GM10248 (cell line): ENCODE results near the gene PARVB.
A peak's percentile ranks its signal among the peaks of the same experiment; 100 is the strongest.

Experiments
- CTCF ChIA-PET: fragments of 300-600 bp; sonication (Branson Sonifier 250); formaldehyde crosslinking; extraction: SDS; loops from one replicate; lab custom pipeline; 2021; ENCODE audit warnings: antibody characterized with exemption; lab: Yijun Ruan, JAX
- POLR2A ChIA-PET: fragments of 350-650 bp; sonication (Branson Sonifier 250); formaldehyde crosslinking; extraction: SDS; loops from one replicate; lab custom pipeline; 2020; ENCODE audit warnings: antibody characterized with exemption; lab: Yijun Ruan, JAX
- DNase-seq: peaks from one replicate; pipeline ENCODE4 v3.0.0; 2012; ENCODE audit errors: extremely low spot score
- CTCF ChIP-seq: IDR thresholded peaks from 2 replicates; pipeline ENCODE4 v1.5.1; 2012; ENCODE audit warnings: mild to moderate bottlenecking, low read depth; ENCODE audit errors: extremely low read depth, missing control alignments, control extremely low read depth

The PARVB gene

DNA sequence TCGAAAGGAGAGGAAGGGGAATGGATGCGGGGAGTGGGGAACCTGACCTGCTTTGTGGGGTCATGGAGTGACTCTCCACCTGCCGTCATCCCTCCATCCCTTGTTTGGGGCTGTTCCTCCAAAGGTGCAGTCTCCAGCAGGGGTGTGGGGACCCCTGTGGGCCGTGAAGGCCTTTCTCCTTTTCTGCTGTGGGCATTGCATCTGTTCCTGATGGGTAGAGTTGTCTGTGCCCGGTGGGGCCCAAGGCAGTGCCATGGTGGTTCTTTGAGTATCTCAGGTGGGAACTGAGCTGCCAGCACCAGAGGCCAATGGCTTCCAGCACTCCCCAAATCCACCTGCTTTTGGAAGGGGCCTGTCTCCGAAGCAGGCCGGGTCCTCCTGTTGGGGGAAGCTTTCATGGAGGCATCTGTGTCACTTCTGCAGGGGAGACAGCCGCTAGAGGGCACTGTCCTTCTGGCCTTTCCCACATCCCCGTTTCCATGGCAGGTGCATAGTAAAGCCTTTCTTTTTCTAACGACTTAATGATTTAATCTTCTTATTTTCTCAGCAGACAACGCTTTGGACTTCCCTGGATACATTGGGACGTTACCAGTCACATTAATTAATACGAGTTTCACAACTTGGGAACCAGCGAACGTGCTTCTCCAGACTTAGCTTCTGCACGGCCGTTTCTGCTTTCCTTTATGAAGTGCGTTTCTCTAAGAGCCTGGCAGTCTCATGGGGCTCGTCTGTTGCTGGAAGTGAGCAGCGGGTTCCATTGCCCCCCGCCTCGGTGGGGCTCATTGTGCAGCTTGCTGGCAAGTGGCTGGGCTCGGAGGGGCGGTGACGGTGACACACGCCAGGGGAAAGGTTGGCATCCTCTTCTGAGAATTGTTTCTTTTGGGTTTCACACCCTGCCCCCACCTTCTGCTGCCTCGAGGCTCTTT is 57.1 kb downstream of the PARVB start:
- DNase-seq, result peak; percentile 85
- POLR2A ChIA-PET, result interaction anchor here (0.9 kb wide), 1 partner anchor 9 kb away, joined by 3 read pairs; no protein-coding TSS in a partner anchor
- CTCF ChIA-PET, result interaction anchor here (1.0 to 9.7 kb wide), 24 partner anchors 11 to 545 kb away, joined by 3 to 328 read pairs (median 6); partner anchors contain the start of gene PARVG

GRCh38 chr22:44082801-44083200 is 58.7 kb downstream of the PARVB start:
- no peak for TF ChIP-seq CTCF
- DNase-seq, result no peak
- POLR2A ChIA-PET, result no interaction called here
- CTCF ChIA-PET, result interaction anchor here (1.3 to 9.7 kb wide), 7 partner anchors 12 to 95 kb away, joined by 3 to 328 read pairs (median 10); no protein-coding TSS in a partner anchor

More for the DNA sequence above, 57.1 kb downstream of the PARVB start:
- TF ChIP-seq CTCF, result peak; percentile 72

DNA sequence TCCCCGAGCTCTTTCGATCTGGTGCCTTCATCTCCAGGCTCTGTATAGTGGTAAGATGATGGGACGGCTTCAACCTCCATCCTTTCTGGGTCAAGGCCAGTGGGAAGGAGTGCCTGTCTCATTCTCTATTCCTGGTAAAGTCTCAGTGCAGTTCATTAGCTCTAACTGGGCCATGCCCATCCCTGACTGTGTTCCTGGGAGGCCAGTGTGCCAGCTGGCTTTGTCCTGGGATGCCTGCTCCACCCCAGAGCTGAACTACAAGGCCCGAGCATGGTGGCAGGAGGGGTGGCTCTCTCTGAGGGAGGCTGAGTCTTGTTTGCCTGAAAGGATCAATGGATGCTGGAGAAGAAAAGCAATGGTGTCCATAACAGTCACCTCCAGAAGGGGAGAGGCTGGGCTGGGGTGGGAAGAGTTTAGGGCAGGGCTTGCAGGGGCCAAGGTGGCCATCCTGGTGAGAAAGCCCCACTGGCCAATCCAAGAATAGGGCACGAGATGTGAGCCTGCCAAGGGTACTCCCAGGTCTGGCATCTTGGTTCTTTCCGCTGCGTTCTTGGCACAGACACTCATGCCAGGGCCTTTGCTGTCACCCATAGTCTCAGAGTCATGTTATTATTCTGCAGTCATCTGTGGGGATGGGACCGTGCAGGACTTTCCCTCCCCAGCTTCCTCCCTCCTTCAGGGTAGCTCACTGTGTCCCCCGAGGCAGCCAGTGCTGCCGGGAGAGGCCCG is 60.1 kb downstream of the PARVB start:
- ChIA-PET CTCF (interaction anchor here (1.3 to 9.7 kb wide), 7 partner anchors 14 to 542 kb away, joined by 3 to 328 read pairs (median 11); no protein-coding TSS in a partner anchor), POLR2A (no interaction called here)
- no peak for TF ChIP-seq CTCF
- DNase-seq, result no peak

GRCh38 chr22:44085743-44086270 is 61.7 kb downstream of the PARVB start:
- ChIA-PET POLR2A (interaction anchor here (0.8 to 1.2 kb wide), 2 partner anchors 59 to 95 kb away, joined by 3 read pairs; partner anchors contain the start of gene PARVG), CTCF (interaction anchor here (0.7 to 9.7 kb wide), 33 partner anchors 8 to 541 kb away, joined by 3 to 328 read pairs (median 4); no protein-coding TSS in a partner anchor)
- TF ChIP-seq CTCF, result peak; percentile 54
- DNase-seq, result peak; percentile 68

DNA sequence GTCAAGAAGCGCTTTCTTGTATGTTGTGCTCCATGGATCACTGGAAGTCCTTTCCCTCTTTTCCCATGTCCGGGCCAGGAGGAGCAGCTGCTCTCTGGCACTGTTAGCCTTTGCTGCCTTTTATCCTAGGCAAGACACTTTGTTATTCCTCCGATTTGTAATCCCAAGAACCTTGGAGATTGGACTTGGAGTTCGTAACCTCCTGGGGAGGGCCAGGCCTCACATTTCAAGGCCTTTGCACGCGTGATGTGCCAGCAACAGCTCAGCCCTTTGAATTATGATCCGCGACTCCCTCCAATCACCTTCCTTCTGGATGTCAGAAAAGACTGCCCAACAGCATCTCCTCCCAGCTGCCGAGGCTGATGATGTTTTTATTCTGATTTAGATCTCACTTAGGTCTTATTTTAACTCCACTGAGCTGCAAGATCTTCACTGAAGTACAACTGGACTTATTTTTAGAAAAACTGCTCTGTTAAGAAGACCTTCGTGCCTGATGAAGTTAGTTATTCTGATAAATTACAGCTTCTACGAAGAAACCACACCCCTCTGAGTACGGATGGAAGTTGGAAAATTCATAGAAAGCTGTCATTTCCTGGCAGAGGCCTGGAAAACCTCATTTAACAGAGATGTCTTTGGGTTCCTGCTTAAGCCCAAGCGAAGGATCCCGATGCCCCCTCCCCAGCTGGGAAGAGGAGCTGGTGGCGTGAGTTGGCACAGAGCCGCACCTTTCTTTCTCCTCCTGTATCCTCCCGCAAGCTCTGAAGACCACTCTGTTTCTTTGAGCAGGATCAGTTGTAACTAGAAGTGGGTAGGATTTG is 62.4 kb downstream of the PARVB start:
- CTCF ChIA-PET, result interaction anchor here (0.7 to 9.7 kb wide), 34 partner anchors 8 to 540 kb away, joined by 3 to 328 read pairs (median 4); no protein-coding TSS in a partner anchor
- POLR2A ChIA-PET, result interaction anchor here (0.6 to 1.2 kb wide), 3 partner anchors 21 to 95 kb away, joined by 3 to 4 read pairs (median 3); partner anchors contain the start of gene PARVG
- no peak for DNase-seq
- TF ChIP-seq CTCF, result no peak
